ENCODE results near the gene TMCO5A. TPM values are rescaled to one million over a fixed set of nuclear protein-coding genes. Genes with fewer than 3 reads are reported as not detected.

The TMCO5A gene
- total RNA-seq (not detected), polyA plus RNA-seq (not detected)

GRCh38 chr15:37934340-37934739 is at the start of gene TMCO5A:
Gene TMCO5A, plus strand, starts transcription at chr15:37934640. Its CDS starts 1,684 bp downstream, at chr15:37936324.
- Histone ChIP-seq H3K36me3 (no peaks in the 10 kb centered on the region), H3K9me3 (no peaks in the 10 kb centered on the region), H3K4me3 (no peak within 1 kb of the TSS), H3K4me1 (no peaks in the 10 kb centered on the region), H3K27ac (no peak within 1 kb of the TSS), H3K27me3 (no peaks in the 10 kb centered on the region)
- FAIRE-seq (no peak), ATAC-seq (no peak), DNase-seq (no peak)
- TF ChIP-seq, protein P1, sequence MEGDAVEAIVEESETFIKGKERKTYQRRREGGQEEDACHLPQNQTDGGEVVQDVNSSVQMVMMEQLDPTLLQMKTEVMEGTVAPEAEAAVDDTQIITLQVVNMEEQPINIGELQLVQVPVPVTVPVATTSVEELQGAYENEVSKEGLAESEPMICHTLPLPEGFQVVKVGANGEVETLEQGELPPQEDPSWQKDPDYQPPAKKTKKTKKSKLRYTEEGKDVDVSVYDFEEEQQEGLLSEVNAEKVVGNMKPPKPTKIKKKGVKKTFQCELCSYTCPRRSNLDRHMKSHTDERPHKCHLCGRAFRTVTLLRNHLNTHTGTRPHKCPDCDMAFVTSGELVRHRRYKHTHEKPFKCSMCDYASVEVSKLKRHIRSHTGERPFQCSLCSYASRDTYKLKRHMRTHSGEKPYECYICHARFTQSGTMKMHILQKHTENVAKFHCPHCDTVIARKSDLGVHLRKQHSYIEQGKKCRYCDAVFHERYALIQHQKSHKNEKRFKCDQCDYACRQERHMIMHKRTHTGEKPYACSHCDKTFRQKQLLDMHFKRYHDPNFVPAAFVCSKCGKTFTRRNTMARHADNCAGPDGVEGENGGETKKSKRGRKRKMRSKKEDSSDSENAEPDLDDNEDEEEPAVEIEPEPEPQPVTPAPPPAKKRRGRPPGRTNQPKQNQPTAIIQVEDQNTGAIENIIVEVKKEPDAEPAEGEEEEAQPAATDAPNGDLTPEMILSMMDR (IDR thresholded peaks at IDR 0.05) = no peak
- WGBS, 2 donors = 85 to 97% methylated on average over 1 of the region's 1 CpG
- intact Hi-C loops (cut with DNase I) = no loop called here

DNA sequence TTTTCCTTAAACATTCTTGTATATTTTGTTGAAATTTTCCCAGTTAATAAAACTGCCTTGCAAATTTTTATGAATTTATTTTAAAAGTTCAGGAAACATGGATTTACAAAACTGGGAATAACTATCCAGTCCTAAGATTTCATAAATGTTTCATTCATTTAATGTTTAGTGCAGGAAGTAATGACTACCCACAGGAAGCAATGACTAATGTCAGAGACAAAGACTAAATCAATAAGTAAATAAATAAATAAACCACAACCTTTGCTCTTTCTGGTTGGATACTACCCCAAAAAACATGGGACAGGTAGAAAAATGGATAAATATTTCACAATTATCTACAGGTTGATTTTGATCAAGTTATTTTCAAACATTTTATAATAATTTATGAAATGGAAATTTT is 48.8 kb upstream of the TMCO5A start:
- TF ChIP-seq, protein P1 (IDR thresholded peaks at IDR 0.05) = no peak
- no peaks in the 10 kb centered on the region for H3K9me3 ChIP-seq
- no peak for DNase-seq
- intact Hi-C loops (cut with DNase I) = no loop called here
- H3K27me3 ChIP-seq = no peaks in the 10 kb centered on the region
- H3K4me1 ChIP-seq = no peaks in the 10 kb centered on the region
- FAIRE-seq = no peak
- ATAC-seq = no peak
- no peak overlapping the region for H3K27ac ChIP-seq
- H3K36me3 ChIP-seq = no peaks in the 10 kb centered on the region
- no peak overlapping the region for H3K4me3 ChIP-seq

DNA sequence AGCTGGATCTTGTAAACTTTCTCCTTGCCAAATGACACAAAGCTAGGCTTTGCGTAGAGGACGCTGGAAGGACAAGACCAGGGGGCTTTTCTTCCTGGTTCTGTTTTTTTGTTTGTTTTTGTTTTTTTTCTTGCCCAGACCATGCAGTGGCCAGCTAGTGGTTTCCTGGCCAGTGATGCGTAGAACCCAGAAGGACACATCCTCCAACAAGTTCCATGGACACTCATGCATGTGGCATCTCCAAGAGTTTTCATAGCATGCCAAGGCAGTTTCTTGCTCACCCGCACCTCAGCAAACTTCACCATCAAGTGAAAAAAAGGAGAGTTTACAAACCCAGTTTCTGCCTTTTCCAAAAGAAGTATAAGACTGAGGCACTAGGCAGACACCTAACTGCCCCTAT is 46.1 kb upstream of the TMCO5A start:
- Histone ChIP-seq H3K27ac (no peak overlapping the region), H3K27me3 (no peaks in the 10 kb centered on the region), H3K4me1 (no peaks in the 10 kb centered on the region), H3K4me3 (no peak overlapping the region), H3K9me3 (no peaks in the 10 kb centered on the region), H3K36me3 (no peaks in the 10 kb centered on the region)
- ATAC-seq (no peak), FAIRE-seq (no peak), DNase-seq (no peak)
- TF ChIP-seq, protein P1 (IDR thresholded peaks at IDR 0.05) = no peak
- intact Hi-C loops (cut with DNase I) = no loop called here
- 83 to 86% methylated on average over 4 of the region's 4 CpGs for WGBS, 2 donors

GRCh38 chr15:37891766-37892368 is 42.6 kb upstream of the TMCO5A start:
- peak; percentile 23 for FAIRE-seq
- no peak for DNase-seq
- ATAC-seq = peak; percentile 71 to 94 (median 88)
- TF ChIP-seq, protein P1 (IDR thresholded peaks at IDR 0.05) = peak; percentile 36 to 65 (median 52)
- intact Hi-C loops (cut with DNase I) = no loop called here
- Histone ChIP-seq H3K27ac (no peak overlapping the region), H3K9me3 (no peaks in the 10 kb centered on the region), H3K36me3 (no peaks in the 10 kb centered on the region), H3K4me1 (no peaks in the 10 kb centered on the region), H3K4me3 (no peak overlapping the region), H3K27me3 (no peaks in the 10 kb centered on the region)
- WGBS, 2 donors = 42 to 48% methylated on average over 4 of the region's 4 CpGs

DNA sequence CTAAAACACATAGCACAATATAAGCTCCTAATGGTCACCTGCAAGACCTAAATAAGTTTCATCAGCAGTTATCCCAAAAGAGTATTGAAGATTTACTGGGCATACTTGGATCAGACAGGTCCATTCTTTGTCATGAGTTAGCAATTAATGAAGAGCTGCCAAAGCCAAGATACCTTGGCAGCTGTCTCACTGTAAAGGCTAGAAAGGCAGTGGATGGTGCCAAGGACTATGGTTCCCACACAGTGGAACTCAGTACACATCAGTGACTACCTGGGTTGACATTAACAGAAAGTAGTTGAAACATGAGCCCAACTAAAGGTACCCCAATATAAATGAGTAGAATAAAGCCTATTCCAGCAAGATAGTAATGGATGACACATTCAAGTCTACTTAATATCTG is 41.1 kb upstream of the TMCO5A start:
- no peaks in the 10 kb centered on the region for H3K36me3 ChIP-seq
- TF ChIP-seq, protein P1 (IDR thresholded peaks at IDR 0.05) = no peak
- H3K9me3 ChIP-seq = no peaks in the 10 kb centered on the region
- intact Hi-C loops (cut with DNase I) = no loop called here
- H3K4me1 ChIP-seq = peaks cover 0 to 6% (median 1%) of the 10 kb centered on the region in 3 donors
- H3K4me3 ChIP-seq = no peak overlapping the region
- DNase-seq (no peak), ATAC-seq (peak in 3 of 4 donors; percentile 44 to 73 (median 61)), FAIRE-seq (no peak)
- no peaks in the 10 kb centered on the region for H3K27me3 ChIP-seq
- no peak overlapping the region for H3K27ac ChIP-seq
